ENCODE data around the gene STAU1.
A peak's percentile ranks its signal among the peaks of the same experiment; 100 is the strongest.
"Not testable (repeated sequence)": the region's sequence is repeated elsewhere in the genome, so short reads cannot be mapped to it uniquely, and the experiment has no call there.

Gene STAU1

GRCh38 chr20:49163696-49164095 is 24.4 kb downstream of the STAU1 start:
- no peak for DNase-seq

GRCh38 chr20:49161428-49162152 is 26.5 kb downstream of the STAU1 start:
- peak in 1 of 4 experiments; percentile 20 for DNase-seq

GRCh38 chr20:49160057-49160929 is 27.8 kb downstream of the STAU1 start:
- DNase-seq, result no peak

- DNase-seq, result no peak
Measured at GRCh38 chr20:49157146-49157545, 31.0 kb downstream of the STAU1 start.

GRCh38 chr20:49156481-49156880 is 31.7 kb downstream of the STAU1 start:
- no peak for DNase-seq

GRCh38 chr20:49151436-49151835 is 36.7 kb downstream of the STAU1 start:
- no peak for DNase-seq

- no peak for DNase-seq
Measured at GRCh38 chr20:49149281-49150045, 38.7 kb downstream of the STAU1 start.

GRCh38 chr20:49148601-49149000 is 39.5 kb downstream of the STAU1 start:
- no peak for DNase-seq

GRCh38 chr20:49147296-49147695 is 40.8 kb downstream of the STAU1 start:
- DNase-seq, result no peak

- DNase-seq, result no peak
Measured at GRCh38 chr20:49146442-49147225, 41.5 kb downstream of the STAU1 start.

- no peak for DNase-seq
Measured at GRCh38 chr20:49140834-49141233, 47.3 kb downstream of the STAU1 start.

GRCh38 chr20:49140411-49140810 is 47.7 kb downstream of the STAU1 start:
- DNase-seq, result no peak

- DNase-seq, result no peak
Measured at GRCh38 chr20:49138431-49138830, 49.7 kb downstream of the STAU1 start.

- DNase-seq, result no peak
Measured at GRCh38 chr20:49136817-49137571, 51.1 kb downstream of the STAU1 start.

- DNase-seq, result not testable (repeated sequence)
Measured at GRCh38 chr20:49134797-49135196, 53.3 kb downstream of the STAU1 start.

GRCh38 chr20:49133571-49133970 is 54.6 kb downstream of the STAU1 start:
- no peak for DNase-seq

GRCh38 chr20:49132995-49133478 is 55.1 kb downstream of the STAU1 start:
- peak; percentile 31 to 80 (median 63) for DNase-seq

GRCh38 chr20:49123982-49124381 is 64.2 kb downstream of the STAU1 start:
- no peak for DNase-seq

GRCh38 chr20:49122920-49123319 is 65.2 kb downstream of the STAU1 start:
- no peak for DNase-seq

GRCh38 chr20:49119988-49120387 is 68.1 kb downstream of the STAU1 start:
- no peak for DNase-seq

- no peak for DNase-seq
Measured at GRCh38 chr20:49118307-49118706, 69.8 kb downstream of the STAU1 start.
